Thyroid gland (tissue), 4 donors: ENCODE data around the gene RPAP2.
"Not testable (repeated sequence)": the region's sequence is repeated elsewhere in the genome, so short reads cannot be mapped to it uniquely, and the experiment has no call there.

Experiments
- POLR2A ChIP-seq, 2 donors: fragments of 450-650 bp; IDR thresholded peaks; one replicate each; pipeline ENCODE4 v1.6.1; 2017; ENCODE audit warnings: antibody characterized with exemption in 2 of 2, mild to moderate bottlenecking in 2 of 2, moderate library complexity in 1 of 2
- TF ChIP-seq, protein P1 (sequence below), 6 experiments: fragments of 200-600 bp in 3 of 6; fragments of 450-650 bp in 3 of 6; sonication (generic) in 3 of 6; IDR thresholded peaks; one replicate each; pipeline ENCODE4 v1.5.1; 2016 to 2019; ENCODE audit warnings: antibody characterized with exemption in 6 of 6, mild to moderate bottlenecking in 2 of 6, inconsistent platforms in 1 of 6, moderate library complexity in 1 of 6

DNA sequence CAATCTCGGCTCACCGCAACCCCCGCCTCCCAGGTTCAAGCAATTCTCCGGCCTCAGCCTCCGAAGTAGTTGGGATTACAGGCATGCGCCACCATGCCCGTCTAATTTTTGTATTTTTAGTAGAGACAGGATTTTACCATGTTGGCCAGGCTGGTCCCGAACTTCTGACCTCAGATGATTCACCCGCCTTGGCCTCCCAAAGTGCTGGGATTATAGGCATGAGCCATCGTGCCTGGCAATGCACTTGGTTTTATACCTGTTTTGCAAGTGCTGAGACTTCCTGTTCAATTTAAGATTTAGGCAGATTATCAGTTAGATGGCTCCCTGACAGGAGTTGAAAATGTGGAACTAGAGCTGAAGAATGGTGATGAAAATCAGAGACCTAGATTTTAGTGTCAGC lies 60.5 kb downstream of the RPAP2 start:
- TF ChIP-seq, protein P1, sequence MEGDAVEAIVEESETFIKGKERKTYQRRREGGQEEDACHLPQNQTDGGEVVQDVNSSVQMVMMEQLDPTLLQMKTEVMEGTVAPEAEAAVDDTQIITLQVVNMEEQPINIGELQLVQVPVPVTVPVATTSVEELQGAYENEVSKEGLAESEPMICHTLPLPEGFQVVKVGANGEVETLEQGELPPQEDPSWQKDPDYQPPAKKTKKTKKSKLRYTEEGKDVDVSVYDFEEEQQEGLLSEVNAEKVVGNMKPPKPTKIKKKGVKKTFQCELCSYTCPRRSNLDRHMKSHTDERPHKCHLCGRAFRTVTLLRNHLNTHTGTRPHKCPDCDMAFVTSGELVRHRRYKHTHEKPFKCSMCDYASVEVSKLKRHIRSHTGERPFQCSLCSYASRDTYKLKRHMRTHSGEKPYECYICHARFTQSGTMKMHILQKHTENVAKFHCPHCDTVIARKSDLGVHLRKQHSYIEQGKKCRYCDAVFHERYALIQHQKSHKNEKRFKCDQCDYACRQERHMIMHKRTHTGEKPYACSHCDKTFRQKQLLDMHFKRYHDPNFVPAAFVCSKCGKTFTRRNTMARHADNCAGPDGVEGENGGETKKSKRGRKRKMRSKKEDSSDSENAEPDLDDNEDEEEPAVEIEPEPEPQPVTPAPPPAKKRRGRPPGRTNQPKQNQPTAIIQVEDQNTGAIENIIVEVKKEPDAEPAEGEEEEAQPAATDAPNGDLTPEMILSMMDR (IDR thresholded peaks at IDR 0.05), result not testable (repeated sequence)
- not testable (repeated sequence) for TF ChIP-seq POLR2A (IDR thresholded peaks at IDR 0.05)
